GM12892 (cell line): ENCODE results near the gene ACTG1.

Experiments used
- POLR2A ChIP-seq: IDR thresholded peaks from 2 replicates; pipeline ENCODE4 v1.6.1; 2011; ENCODE audit warnings: low read depth, low read length, control low read depth
- POLR2AphosphoS5 ChIP-seq: IDR thresholded peaks from 2 replicates; pipeline ENCODE4 v1.6.1; 2011; ENCODE audit warnings: low read depth, low read length, control low read depth
- TAF1 ChIP-seq: IDR thresholded peaks from 2 replicates; pipeline ENCODE4 v1.6.1; 2011; ENCODE audit warnings: low read depth, mild to moderate bottlenecking, control low read depth, low read length, borderline replicate concordance

GRCh38 chr17:81488276-81488860, 24.2 kb downstream of the ACTG1 start:
- TF ChIP-seq POLR2A = no peak
- TF ChIP-seq POLR2AphosphoS5 = no peak
- no peak for TF ChIP-seq TAF1
